ENCODE measurements around the gene SAMD11.

DNA sequence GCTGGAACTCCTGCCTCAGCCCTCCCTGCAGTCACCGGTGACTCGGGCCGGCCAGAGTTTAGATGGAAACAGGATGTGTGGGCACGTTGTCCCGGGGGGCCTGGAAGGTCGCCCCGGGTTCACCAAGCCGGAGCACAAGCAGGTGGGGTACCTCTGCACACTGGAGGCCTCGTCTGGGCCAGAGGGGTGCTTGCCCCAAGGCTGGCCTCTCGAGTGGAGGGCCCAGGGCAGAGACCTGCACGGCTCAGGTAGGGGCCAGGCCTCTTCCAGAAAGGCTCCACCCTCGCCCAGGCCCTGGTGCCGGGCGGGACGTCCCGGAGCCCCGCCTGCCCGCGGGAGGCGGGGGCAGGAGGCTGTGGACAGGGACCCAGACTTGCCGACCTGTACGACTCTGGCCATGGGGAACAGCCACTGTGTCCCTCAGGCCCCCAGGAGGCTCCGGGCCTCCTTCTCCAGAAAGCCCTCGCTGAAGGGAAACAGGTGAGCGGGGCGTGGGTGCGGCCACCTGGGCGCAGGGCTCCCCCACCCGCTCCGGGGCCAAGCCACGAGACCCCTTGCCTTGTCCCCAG is 42.5 kb downstream of the SAMD11 start, which contains the start of gene PLEKHN1:
- TF ChIP-seq, protein P1, sequence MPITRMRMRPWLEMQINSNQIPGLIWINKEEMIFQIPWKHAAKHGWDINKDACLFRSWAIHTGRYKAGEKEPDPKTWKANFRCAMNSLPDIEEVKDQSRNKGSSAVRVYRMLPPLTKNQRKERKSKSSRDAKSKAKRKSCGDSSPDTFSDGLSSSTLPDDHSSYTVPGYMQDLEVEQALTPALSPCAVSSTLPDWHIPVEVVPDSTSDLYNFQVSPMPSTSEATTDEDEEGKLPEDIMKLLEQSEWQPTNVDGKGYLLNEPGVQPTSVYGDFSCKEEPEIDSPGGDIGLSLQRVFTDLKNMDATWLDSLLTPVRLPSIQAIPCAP (CRISPR knock-in tag; IDR thresholded peaks at IDR 0.05) = no peak
- TF ChIP-seq, protein P2, sequence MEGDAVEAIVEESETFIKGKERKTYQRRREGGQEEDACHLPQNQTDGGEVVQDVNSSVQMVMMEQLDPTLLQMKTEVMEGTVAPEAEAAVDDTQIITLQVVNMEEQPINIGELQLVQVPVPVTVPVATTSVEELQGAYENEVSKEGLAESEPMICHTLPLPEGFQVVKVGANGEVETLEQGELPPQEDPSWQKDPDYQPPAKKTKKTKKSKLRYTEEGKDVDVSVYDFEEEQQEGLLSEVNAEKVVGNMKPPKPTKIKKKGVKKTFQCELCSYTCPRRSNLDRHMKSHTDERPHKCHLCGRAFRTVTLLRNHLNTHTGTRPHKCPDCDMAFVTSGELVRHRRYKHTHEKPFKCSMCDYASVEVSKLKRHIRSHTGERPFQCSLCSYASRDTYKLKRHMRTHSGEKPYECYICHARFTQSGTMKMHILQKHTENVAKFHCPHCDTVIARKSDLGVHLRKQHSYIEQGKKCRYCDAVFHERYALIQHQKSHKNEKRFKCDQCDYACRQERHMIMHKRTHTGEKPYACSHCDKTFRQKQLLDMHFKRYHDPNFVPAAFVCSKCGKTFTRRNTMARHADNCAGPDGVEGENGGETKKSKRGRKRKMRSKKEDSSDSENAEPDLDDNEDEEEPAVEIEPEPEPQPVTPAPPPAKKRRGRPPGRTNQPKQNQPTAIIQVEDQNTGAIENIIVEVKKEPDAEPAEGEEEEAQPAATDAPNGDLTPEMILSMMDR (IDR thresholded peaks at IDR 0.05) = no peak
- no peak for TF ChIP-seq SP1 (CRISPR knock-in tag; conservative IDR thresholded peaks at IDR 0.05)
- no peak for TF ChIP-seq JUN (CRISPR knock-in tag; IDR thresholded peaks at IDR 0.05)
- no peak for TF ChIP-seq TEAD4 (CRISPR knock-in tag; IDR thresholded peaks at IDR 0.05)
- TF ChIP-seq, protein P3, sequence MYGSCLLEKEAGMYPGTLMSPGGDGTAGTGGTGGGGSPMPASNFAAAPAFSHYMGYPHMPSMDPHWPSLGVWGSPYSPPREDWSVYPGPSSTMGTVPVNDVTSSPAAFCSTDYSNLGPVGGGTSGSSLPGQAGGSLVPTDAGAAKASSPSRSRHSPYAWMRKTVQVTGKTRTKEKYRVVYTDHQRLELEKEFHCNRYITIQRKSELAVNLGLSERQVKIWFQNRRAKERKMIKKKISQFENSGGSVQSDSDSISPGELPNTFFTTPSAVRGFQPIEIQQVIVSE (CRISPR knock-in tag; IDR thresholded peaks at IDR 0.05; ENCODE audit: borderline replicate concordance) = no peak
- TF ChIP-seq, protein P4, sequence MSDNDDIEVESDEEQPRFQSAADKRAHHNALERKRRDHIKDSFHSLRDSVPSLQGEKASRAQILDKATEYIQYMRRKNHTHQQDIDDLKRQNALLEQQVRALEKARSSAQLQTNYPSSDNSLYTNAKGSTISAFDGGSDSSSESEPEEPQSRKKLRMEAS (CRISPR knock-in tag; IDR thresholded peaks at IDR 0.05) = no peak
- TF ChIP-seq, protein P5, sequence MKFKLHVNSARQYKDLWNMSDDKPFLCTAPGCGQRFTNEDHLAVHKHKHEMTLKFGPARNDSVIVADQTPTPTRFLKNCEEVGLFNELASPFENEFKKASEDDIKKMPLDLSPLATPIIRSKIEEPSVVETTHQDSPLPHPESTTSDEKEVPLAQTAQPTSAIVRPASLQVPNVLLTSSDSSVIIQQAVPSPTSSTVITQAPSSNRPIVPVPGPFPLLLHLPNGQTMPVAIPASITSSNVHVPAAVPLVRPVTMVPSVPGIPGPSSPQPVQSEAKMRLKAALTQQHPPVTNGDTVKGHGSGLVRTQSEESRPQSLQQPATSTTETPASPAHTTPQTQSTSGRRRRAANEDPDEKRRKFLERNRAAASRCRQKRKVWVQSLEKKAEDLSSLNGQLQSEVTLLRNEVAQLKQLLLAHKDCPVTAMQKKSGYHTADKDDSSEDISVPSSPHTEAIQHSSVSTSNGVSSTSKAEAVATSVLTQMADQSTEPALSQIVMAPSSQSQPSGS (CRISPR knock-in tag; IDR thresholded peaks at IDR 0.05; ENCODE audit: borderline replicate concordance, low read depth) = no peak
- TF ChIP-seq, protein P6, sequence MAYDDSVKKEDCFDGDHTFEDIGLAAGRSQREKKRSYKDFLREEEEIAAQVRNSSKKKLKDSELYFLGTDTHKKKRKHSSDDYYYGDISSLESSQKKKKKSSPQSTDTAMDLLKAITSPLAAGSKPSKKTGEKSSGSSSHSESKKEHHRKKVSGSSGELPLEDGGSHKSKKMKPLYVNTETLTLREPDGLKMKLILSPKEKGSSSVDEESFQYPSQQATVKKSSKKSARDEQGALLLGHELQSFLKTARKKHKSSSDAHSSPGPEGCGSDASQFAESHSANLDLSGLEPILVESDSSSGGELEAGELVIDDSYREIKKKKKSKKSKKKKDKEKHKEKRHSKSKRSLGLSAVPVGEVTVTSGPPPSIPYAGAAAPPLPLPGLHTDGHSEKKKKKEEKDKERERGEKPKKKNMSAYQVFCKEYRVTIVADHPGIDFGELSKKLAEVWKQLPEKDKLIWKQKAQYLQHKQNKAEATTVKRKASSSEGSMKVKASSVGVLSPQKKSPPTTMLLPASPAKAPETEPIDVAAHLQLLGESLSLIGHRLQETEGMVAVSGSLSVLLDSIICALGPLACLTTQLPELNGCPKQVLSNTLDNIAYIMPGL (CRISPR knock-in tag; IDR thresholded peaks at IDR 0.05) = peak; percentile 22; the same call in 1 of the 2 replicates
- no peak for TF ChIP-seq ELF4 (CRISPR knock-in tag; IDR thresholded peaks at IDR 0.05; ENCODE audit: low read depth)
- TF ChIP-seq NFE2L1 (CRISPR knock-in tag; IDR thresholded peaks at IDR 0.05) = no peak
